ENCODE results near the gene PLS1.

Gene PLS1

GRCh38 chr3:142645236-142645793, 49.1 kb downstream of the PLS1 start:
- TF ChIP-seq EZH2phosphoT487 (IDR thresholded peaks at IDR 0.05; ENCODE audit: borderline replicate concordance, low read length) (no peak), CTCF (IDR thresholded peaks at IDR 0.05; ENCODE audit: low read depth, low read length, poor library complexity, severe bottlenecking) (no peak)
- H4K20me1 ChIP-seq (ENCODE audit: control insufficient read depth, insufficient read depth, low read depth, low read length): no peaks in the 10 kb centered on the region
- H3K4me2 ChIP-seq (ENCODE audit: low read length): no peak overlapping the region
- H3K9me2 ChIP-seq (replicated peaks; ENCODE audit: control insufficient read depth, low read length): no peaks in the 10 kb centered on the region
- H3K27ac ChIP-seq (ENCODE audit: low read depth, low read length): no peak overlapping the region
- no peak overlapping the region for H3K4me3 ChIP-seq (ENCODE audit: low read length)
- H3K36me3 ChIP-seq (ENCODE audit: control insufficient read depth, low read length): no peaks in the 10 kb centered on the region
- no peaks in the 10 kb centered on the region for H3F3A ChIP-seq (ENCODE audit: control insufficient read depth, insufficient read depth)
- no peaks in the 10 kb centered on the region for H3K4me1 ChIP-seq (ENCODE audit: control insufficient read depth, low read length)
- H3K79me2 ChIP-seq (ENCODE audit: control insufficient read depth, low read length): no peaks in the 10 kb centered on the region
- no peaks in the 10 kb centered on the region for H3K9me3 ChIP-seq (ENCODE audit: control insufficient read depth, insufficient read depth, low read length)
- no peaks in the 10 kb centered on the region for H3K27me3 ChIP-seq (ENCODE audit: control insufficient read depth, low read length)

GRCh38 chr3:142646020-142646785, 50.0 kb downstream of the PLS1 start:
- Histone ChIP-seq H3K79me2 (ENCODE audit: control insufficient read depth, low read length) (no peaks in the 10 kb centered on the region), H3K36me3 (ENCODE audit: control insufficient read depth, low read length) (no peaks in the 10 kb centered on the region), H3K27me3 (ENCODE audit: control insufficient read depth, low read length) (no peaks in the 10 kb centered on the region), H4K20me1 (ENCODE audit: control insufficient read depth, insufficient read depth, low read depth, low read length) (no peaks in the 10 kb centered on the region), H3K27ac (ENCODE audit: low read depth, low read length) (no peak overlapping the region), H3K4me2 (ENCODE audit: low read length) (no peak overlapping the region), H3K9me3 (ENCODE audit: control insufficient read depth, insufficient read depth, low read length) (no peaks in the 10 kb centered on the region), H3K9me2 (replicated peaks; ENCODE audit: control insufficient read depth, low read length) (no peaks in the 10 kb centered on the region), H3K4me3 (ENCODE audit: low read length) (no peak overlapping the region), H3F3A (ENCODE audit: control insufficient read depth, insufficient read depth) (no peaks in the 10 kb centered on the region), H3K4me1 (ENCODE audit: control insufficient read depth, low read length) (no peaks in the 10 kb centered on the region)
- no peak for TF ChIP-seq CTCF (IDR thresholded peaks at IDR 0.05; ENCODE audit: low read depth, low read length, poor library complexity, severe bottlenecking)
- TF ChIP-seq EZH2phosphoT487 (IDR thresholded peaks at IDR 0.05; ENCODE audit: borderline replicate concordance, low read length): no peak

- H3K36me3 ChIP-seq (ENCODE audit: control insufficient read depth, low read length): no peaks in the 10 kb centered on the region
- H4K20me1 ChIP-seq (ENCODE audit: control insufficient read depth, insufficient read depth, low read depth, low read length): no peaks in the 10 kb centered on the region
- H3K9me2 ChIP-seq (replicated peaks; ENCODE audit: control insufficient read depth, low read length): no peaks in the 10 kb centered on the region
- no peaks in the 10 kb centered on the region for H3F3A ChIP-seq (ENCODE audit: control insufficient read depth, insufficient read depth)
- TF ChIP-seq EZH2phosphoT487 (IDR thresholded peaks at IDR 0.05; ENCODE audit: borderline replicate concordance, low read length) (no peak), CTCF (IDR thresholded peaks at IDR 0.05; ENCODE audit: low read depth, low read length, poor library complexity, severe bottlenecking) (no peak)
- H3K9me3 ChIP-seq (ENCODE audit: control insufficient read depth, insufficient read depth, low read length): no peaks in the 10 kb centered on the region
- no peak overlapping the region for H3K4me2 ChIP-seq (ENCODE audit: low read length)
- no peak overlapping the region for H3K4me3 ChIP-seq (ENCODE audit: low read length)
- H3K27me3 ChIP-seq (ENCODE audit: control insufficient read depth, low read length): no peaks in the 10 kb centered on the region
- no peaks in the 10 kb centered on the region for H3K79me2 ChIP-seq (ENCODE audit: control insufficient read depth, low read length)
- no peak overlapping the region for H3K27ac ChIP-seq (ENCODE audit: low read depth, low read length)
- H3K4me1 ChIP-seq (ENCODE audit: control insufficient read depth, low read length): no peaks in the 10 kb centered on the region
These were observed 51.7 kb downstream of the PLS1 start for GRCh38 chr3:142647856-142648255.
